Activated CD4-positive, alpha-beta T cell treated with anti-CD3 and anti-CD28 coated beads, Interleukin-2, amount 10 ng/mL, durations not matched to agents 7 days and 5 days (primary cell): ENCODE measurements around the gene LCN1. TPM values are rescaled to one million over a fixed set of nuclear protein-coding genes. Genes with fewer than 3 reads are reported as not detected.

Source experiments
- CTCF ChIA-PET: fragments of 350-600 bp; sonication (Branson Sonifier 250); formaldehyde crosslinking; loops from one replicate; lab custom pipeline; 2021; ENCODE audit warnings: antibody characterized with exemption; lab: Charles Lee
- POLR2A ChIA-PET: fragments of 350-600 bp; sonication (Branson Sonifier 250); formaldehyde crosslinking; loops from one replicate; lab custom pipeline; 2021; ENCODE audit warnings: antibody characterized with exemption; lab: Charles Lee
- DNase-seq: peaks from one replicate; pipeline ENCODE4 v3.0.0-alpha.2; 2020
- H3K27ac Mint-ChIP-seq: one replicate; pipeline ENCODE4 v1.8.0; 2021; ENCODE audit warnings: mild to moderate bottlenecking, moderate library complexity, mixed read lengths
- H3K27me3 Mint-ChIP-seq: one replicate; pipeline ENCODE4 v1.8.0; 2021; ENCODE audit warnings: mixed read lengths
- H3K36me3 Mint-ChIP-seq: one replicate; pipeline ENCODE4 v1.8.0; 2021; ENCODE audit warnings: low read depth, mixed read lengths
- H3K4me1 Mint-ChIP-seq: one replicate; pipeline ENCODE4 v1.8.0; 2021; ENCODE audit warnings: mixed read lengths
- H3K4me3 Mint-ChIP-seq: one replicate; pipeline ENCODE4 v1.8.0; 2021; ENCODE audit warnings: mild to moderate bottlenecking, moderate library complexity, mixed read lengths
- H3K9me3 Mint-ChIP-seq: one replicate; pipeline ENCODE4 v1.8.0; 2021; ENCODE audit warnings: mixed read lengths
- total RNA-seq, 2 experiments: library from RNA; stranded (reverse); gene quantifications; one replicate each; pipeline ENCODE4 v1.2.3, GENCODE V29; 2021

The LCN1 gene
- total RNA-seq, 2 experiments from 2014 or later: not detected

- CTCF ChIA-PET: no interaction called here
Observed at GRCh38 chr9:135554718-135555117, 33.5 kb downstream of the LCN1 start.

DNA sequence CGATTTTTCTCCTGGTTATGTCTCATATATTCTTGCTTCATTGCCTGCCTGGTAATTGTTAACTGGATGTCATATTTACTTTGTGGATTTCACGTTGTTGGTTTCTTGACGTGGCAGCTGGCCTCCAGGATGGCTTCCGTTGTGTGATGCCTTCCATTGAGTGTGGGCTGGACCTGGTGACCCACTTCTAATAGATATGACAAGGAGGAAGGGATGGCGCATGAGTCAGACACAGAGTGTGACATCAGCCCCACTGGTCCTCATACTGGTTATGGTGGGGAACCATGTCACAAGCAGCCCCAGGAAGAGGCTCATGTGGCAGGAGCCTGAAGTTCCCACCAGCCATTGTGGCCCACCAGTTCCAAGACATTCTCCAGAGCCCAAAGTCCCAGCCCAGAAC, 34.0 kb downstream of the LCN1 start:
- DNase-seq: no peak
- H3K4me1 Mint-ChIP-seq: no peaks in the 10 kb centered on the region
- CTCF ChIA-PET: no interaction called here
- H3K27me3 Mint-ChIP-seq: no peaks in the 10 kb centered on the region
- H3K4me3 Mint-ChIP-seq: no peak overlapping the region
- no peaks in the 10 kb centered on the region for H3K9me3 Mint-ChIP-seq
- H3K27ac Mint-ChIP-seq: no peak overlapping the region
- no peaks in the 10 kb centered on the region for H3K36me3 Mint-ChIP-seq
- POLR2A ChIA-PET: no interaction called here

More at GRCh38 chr9:135554718-135555117, 33.5 kb downstream of the LCN1 start:
- Mint-ChIP-seq H3K9me3 (no peaks in the 10 kb centered on the region), H3K4me1 (no peaks in the 10 kb centered on the region), H3K27me3 (no peaks in the 10 kb centered on the region), H3K4me3 (no peak overlapping the region), H3K27ac (no peak overlapping the region), H3K36me3 (no peaks in the 10 kb centered on the region)
- POLR2A ChIA-PET: no interaction called here
- no peak for DNase-seq

GRCh38 chr9:135555910-135556309, 34.7 kb downstream of the LCN1 start:
- DNase-seq: no peak
- Mint-ChIP-seq H3K27me3 (peaks cover 2% of the 10 kb centered on the region), H3K4me1 (no peaks in the 10 kb centered on the region), H3K27ac (no peak overlapping the region), H3K9me3 (no peaks in the 10 kb centered on the region), H3K36me3 (no peaks in the 10 kb centered on the region), H3K4me3 (no peak overlapping the region)
- CTCF ChIA-PET: no interaction called here
- POLR2A ChIA-PET: no interaction called here

GRCh38 chr9:135559606-135560005, 38.4 kb downstream of the LCN1 start:
- Mint-ChIP-seq H3K27me3 (peaks cover 2% of the 10 kb centered on the region), H3K4me1 (no peaks in the 10 kb centered on the region), H3K36me3 (no peaks in the 10 kb centered on the region), H3K4me3 (no peak overlapping the region), H3K9me3 (no peaks in the 10 kb centered on the region), H3K27ac (no peak overlapping the region)
- CTCF ChIA-PET: no interaction called here
- DNase-seq: no peak
- POLR2A ChIA-PET: no interaction called here

GRCh38 chr9:135561391-135562234, 40.4 kb downstream of the LCN1 start, which contains the start of gene PAEP:
Gene PAEP (plus strand): TSS chr9:135561756.
- no peaks in the 10 kb centered on the region for H3K9me3 Mint-ChIP-seq
- no peaks in the 10 kb centered on the region for H3K36me3 Mint-ChIP-seq
- DNase-seq: no peak
- no peak within 1 kb of the TSS for H3K27ac Mint-ChIP-seq
- no peak within 1 kb of the TSS for H3K4me3 Mint-ChIP-seq
- H3K4me1 Mint-ChIP-seq: no peaks in the 10 kb centered on the region
- ChIA-PET POLR2A (no interaction called here), CTCF (no interaction called here)
- H3K27me3 Mint-ChIP-seq: peaks cover 2% of the 10 kb centered on the region

DNA sequence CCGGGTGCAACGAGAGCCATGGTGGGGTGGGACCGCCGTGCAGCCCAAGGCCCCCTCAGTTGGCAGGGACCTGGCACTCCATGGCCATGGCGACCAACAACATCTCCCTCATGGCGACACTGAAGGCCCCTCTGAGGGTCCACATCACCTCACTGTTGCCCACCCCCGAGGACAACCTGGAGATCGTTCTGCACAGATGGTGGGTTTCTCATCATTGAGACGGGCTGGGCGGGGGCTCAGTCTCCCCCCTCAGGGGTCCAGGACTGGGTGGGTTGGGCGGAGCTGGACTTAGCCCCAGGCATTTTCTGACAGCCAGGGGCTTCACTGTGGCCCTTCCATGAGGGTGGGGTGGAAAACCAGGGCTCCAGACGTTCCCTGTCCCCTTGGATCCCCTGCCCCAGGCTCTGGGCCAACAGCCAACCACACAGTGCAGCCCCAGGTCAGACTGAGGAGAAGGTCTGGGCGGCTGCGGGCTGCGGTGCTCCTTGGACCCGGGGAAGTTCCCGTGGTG, 41.0 kb downstream of the LCN1 start:
- Mint-ChIP-seq H3K27me3 (peaks cover 2% of the 10 kb centered on the region), H3K36me3 (no peaks in the 10 kb centered on the region), H3K4me3 (no peak overlapping the region), H3K4me1 (no peaks in the 10 kb centered on the region), H3K27ac (no peak overlapping the region), H3K9me3 (no peaks in the 10 kb centered on the region)
- POLR2A ChIA-PET: no interaction called here
- CTCF ChIA-PET: no interaction called here
- DNase-seq: no peak

DNA sequence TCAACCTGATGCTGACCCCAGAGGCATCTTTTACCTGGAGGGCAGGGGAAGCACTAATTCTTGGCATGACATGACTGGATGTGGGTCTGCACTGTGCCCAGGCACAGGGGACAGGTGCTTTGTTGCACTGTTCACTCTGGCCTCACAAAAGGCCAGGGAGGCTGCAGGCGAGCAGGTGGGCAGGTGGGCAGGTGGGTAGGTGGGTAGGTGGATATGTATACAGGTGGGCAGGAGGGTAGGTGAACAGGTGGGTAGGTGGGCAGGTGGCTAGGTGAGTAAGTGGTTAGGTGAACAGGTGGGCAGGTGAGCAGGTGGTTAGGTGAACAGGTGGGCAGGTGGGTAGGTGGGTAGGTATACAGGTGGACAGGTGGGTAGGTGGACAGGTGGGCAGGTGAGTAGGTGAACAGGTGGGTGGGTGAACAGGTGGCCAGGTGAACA, 41.8 kb downstream of the LCN1 start:
- H3K4me1 Mint-ChIP-seq: no peaks in the 10 kb centered on the region
- H3K4me3 Mint-ChIP-seq: no peak overlapping the region
- no peak for DNase-seq
- H3K27me3 Mint-ChIP-seq: peaks cover 2% of the 10 kb centered on the region
- no peaks in the 10 kb centered on the region for H3K9me3 Mint-ChIP-seq
- no peak overlapping the region for H3K27ac Mint-ChIP-seq
- POLR2A ChIA-PET: no interaction called here
- CTCF ChIA-PET: no interaction called here
- H3K36me3 Mint-ChIP-seq: no peaks in the 10 kb centered on the region

DNA sequence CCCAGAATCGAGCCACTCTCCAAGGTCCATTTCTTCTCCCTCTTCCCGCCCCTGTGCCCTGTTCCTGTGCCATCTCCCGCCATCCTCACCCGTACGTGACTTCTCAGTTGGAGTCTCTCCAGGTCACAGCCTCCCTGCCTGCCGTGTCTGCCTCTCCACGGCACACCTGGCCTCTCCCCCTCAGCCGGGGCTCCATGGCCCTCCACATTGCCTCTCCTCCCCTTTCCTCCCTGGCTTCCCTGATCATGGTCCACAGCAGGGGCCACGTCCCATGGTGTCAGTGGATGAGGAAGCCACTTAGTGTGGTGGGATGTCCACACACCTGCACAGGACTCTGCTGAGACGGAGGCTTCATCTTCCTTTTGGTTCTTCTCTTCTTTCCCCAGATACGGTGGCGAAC, 42.6 kb downstream of the LCN1 start:
- Mint-ChIP-seq H3K36me3 (no peaks in the 10 kb centered on the region), H3K27ac (no peak overlapping the region), H3K27me3 (peaks cover 2% of the 10 kb centered on the region), H3K9me3 (no peaks in the 10 kb centered on the region), H3K4me3 (no peak overlapping the region), H3K4me1 (no peaks in the 10 kb centered on the region)
- ChIA-PET POLR2A (no interaction called here), CTCF (no interaction called here)
- DNase-seq: no peak

GRCh38 chr9:135565141-135565628, 43.9 kb downstream of the LCN1 start:
- H3K4me3 Mint-ChIP-seq: no peak overlapping the region
- peaks cover 6% of the 10 kb centered on the region for H3K27me3 Mint-ChIP-seq
- H3K36me3 Mint-ChIP-seq: no peaks in the 10 kb centered on the region
- POLR2A ChIA-PET: no interaction called here
- CTCF ChIA-PET: no interaction called here
- H3K4me1 Mint-ChIP-seq: no peaks in the 10 kb centered on the region
- H3K9me3 Mint-ChIP-seq: peaks cover 2% of the 10 kb centered on the region
- no peak for DNase-seq
- H3K27ac Mint-ChIP-seq: no peak overlapping the region

- no peak for DNase-seq
- no peaks in the 10 kb centered on the region for H3K4me1 Mint-ChIP-seq
- no peaks in the 10 kb centered on the region for H3K36me3 Mint-ChIP-seq
- peaks cover 7% of the 10 kb centered on the region for H3K27me3 Mint-ChIP-seq
- ChIA-PET CTCF (interaction anchor here (0.5 to 0.6 kb wide), 2 partner anchors 33 to 1800 kb away, joined by 3 read pairs; no protein-coding TSS in a partner anchor), POLR2A (no interaction called here)
- H3K4me3 Mint-ChIP-seq: no peak overlapping the region
- H3K27ac Mint-ChIP-seq: no peak overlapping the region
- peaks cover 2% of the 10 kb centered on the region for H3K9me3 Mint-ChIP-seq
Observed at GRCh38 chr9:135565636-135566035, 44.4 kb downstream of the LCN1 start.

DNA sequence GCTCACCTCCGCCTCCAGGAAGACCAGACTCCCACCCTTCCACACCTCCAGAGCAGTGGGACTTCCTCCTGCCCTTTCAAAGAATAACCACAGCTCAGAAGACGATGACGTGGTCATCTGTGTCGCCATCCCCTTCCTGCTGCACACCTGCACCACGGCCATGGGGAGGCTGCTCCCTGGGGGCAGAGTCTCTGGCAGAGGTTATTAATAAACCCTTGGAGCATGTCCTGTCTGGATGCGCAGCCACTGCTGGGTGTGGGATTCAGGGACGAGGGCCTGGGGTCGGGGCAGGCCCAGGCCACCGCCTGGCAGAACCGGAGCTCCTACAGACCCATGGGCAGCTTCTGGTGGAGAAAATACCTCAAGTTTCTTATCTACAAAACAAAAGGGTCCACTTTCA, 45.3 kb downstream of the LCN1 start:
- H3K27ac Mint-ChIP-seq: no peak overlapping the region
- no peaks in the 10 kb centered on the region for H3K36me3 Mint-ChIP-seq
- H3K4me1 Mint-ChIP-seq: no peaks in the 10 kb centered on the region
- no peak for DNase-seq
- ChIA-PET POLR2A (no interaction called here), CTCF (interaction anchor here (0.6 kb wide), 2 partner anchors 16 to 1076 kb away, joined by 3 to 5 read pairs; no protein-coding TSS in a partner anchor)
- H3K9me3 Mint-ChIP-seq: peaks cover 2% of the 10 kb centered on the region
- H3K27me3 Mint-ChIP-seq: peaks cover 8% of the 10 kb centered on the region
- no peak overlapping the region for H3K4me3 Mint-ChIP-seq

GRCh38 chr9:135567311-135567710, 46.1 kb downstream of the LCN1 start:
- H3K4me1 Mint-ChIP-seq: no peaks in the 10 kb centered on the region
- ChIA-PET CTCF (no interaction called here), POLR2A (no interaction called here)
- H3K27ac Mint-ChIP-seq: no peak overlapping the region
- no peaks in the 10 kb centered on the region for H3K36me3 Mint-ChIP-seq
- peaks cover 2% of the 10 kb centered on the region for H3K9me3 Mint-ChIP-seq
- H3K4me3 Mint-ChIP-seq: no peak overlapping the region
- DNase-seq: no peak
- H3K27me3 Mint-ChIP-seq: peaks cover 8% of the 10 kb centered on the region

GRCh38 chr9:135568026-135568425, 46.8 kb downstream of the LCN1 start:
- Mint-ChIP-seq H3K27ac (no peak overlapping the region), H3K9me3 (peaks cover 2% of the 10 kb centered on the region), H3K4me3 (no peak overlapping the region), H3K36me3 (no peaks in the 10 kb centered on the region), H3K27me3 (peaks cover 8% of the 10 kb centered on the region), H3K4me1 (no peaks in the 10 kb centered on the region)
- CTCF ChIA-PET: no interaction called here
- POLR2A ChIA-PET: no interaction called here
- no peak for DNase-seq
